Measurements from ENCODE around the gene DDX25.

DNA sequence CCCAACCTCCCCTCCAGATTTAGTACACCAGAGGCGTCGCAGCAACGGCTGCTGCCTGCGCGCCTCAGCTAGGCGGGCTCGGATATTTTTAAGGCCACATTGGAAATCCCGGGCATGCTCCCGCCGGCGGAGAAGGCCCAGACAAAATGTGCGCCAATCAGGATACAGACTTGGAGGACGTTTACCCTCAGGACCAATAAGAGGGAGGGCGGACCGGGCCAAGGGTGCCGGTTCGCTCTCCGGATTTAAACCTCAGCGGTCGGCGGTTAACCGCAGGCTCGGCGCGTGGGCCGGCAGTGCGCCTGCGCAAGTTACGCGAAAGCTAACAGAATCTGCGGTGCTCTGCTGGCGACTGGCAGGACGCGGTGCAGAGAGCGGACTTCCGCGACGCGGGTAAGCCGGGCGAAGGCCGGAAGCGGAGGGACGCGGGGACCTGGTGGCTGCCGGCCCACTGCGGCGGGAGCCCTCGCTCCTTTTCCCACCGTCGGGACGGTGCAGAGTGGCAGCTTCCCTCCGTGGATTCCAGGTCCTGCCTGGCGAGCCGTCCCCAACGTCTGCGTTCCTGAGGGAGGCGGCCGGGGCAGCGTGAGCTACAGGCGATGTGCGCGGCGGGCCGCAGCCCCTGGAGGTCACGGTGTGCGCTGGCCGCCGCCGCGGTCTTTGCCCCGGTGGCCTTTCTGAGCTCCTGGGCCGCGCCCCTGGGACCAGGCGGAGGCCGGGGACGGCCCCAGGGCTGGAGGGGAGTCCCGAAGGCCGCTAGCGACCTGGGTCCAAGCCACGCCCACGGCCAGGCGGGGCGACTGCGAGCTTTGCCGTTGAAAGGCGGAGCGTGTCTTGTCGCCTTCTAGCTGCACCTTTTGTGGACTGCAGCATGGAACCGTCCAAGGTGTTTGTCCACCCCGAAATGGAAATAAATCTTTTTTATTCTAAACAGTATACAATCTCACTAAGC, 16.7 kb upstream of the DDX25 start, which contains the start of gene HYLS1:
- peak; percentile 48 to 50 for TF ChIP-seq POLR2A (IDR thresholded peaks at IDR 0.05)
- TF ChIP-seq, protein P1, sequence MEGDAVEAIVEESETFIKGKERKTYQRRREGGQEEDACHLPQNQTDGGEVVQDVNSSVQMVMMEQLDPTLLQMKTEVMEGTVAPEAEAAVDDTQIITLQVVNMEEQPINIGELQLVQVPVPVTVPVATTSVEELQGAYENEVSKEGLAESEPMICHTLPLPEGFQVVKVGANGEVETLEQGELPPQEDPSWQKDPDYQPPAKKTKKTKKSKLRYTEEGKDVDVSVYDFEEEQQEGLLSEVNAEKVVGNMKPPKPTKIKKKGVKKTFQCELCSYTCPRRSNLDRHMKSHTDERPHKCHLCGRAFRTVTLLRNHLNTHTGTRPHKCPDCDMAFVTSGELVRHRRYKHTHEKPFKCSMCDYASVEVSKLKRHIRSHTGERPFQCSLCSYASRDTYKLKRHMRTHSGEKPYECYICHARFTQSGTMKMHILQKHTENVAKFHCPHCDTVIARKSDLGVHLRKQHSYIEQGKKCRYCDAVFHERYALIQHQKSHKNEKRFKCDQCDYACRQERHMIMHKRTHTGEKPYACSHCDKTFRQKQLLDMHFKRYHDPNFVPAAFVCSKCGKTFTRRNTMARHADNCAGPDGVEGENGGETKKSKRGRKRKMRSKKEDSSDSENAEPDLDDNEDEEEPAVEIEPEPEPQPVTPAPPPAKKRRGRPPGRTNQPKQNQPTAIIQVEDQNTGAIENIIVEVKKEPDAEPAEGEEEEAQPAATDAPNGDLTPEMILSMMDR (IDR thresholded peaks at IDR 0.05) = peak in 3 of 4 experiments; percentile 9 to 69 (median 27)
- no peak for TF ChIP-seq EP300 (IDR thresholded peaks at IDR 0.05)

All from gastroesophageal sphincter (tissue), 3 donors.